Activated CD8-positive, alpha-beta memory T cell treated with anti-CD3 and anti-CD28 coated beads for 1 hour (primary cell): ENCODE results near the gene BCAM.
"Not testable (repeated sequence)": the region's sequence is repeated elsewhere in the genome, so short reads cannot be mapped to it uniquely, and the experiment has no call there.

Experiments used
- DNase-seq, 2 donors: peaks; one replicate each; pipeline ENCODE4 v3.0.0-alpha.2; 2020; ENCODE audit warnings: low read depth in 1 of 2; ENCODE audit errors: extremely low read depth in 1 of 2

BCAM gene

DNA sequence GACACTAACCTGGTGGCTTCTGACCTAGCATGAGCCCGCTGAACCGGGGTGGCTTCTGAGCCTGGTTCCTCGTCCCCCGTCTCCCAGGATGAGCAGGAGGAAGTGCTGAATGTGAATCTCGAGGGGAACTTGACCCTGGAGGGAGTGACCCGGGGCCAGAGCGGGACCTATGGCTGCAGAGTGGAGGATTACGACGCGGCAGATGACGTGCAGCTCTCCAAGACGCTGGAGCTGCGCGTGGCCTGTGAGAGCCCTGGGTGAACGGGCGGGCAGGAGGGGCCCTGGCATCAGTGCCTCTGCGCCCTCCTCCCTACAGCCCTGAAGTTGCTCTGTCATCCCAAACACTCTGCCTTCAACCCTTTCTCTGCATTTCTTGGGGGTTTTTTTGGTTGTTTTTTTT, 5.6 kb downstream of the BCAM start:
- DNase-seq: no peak

- no peak for DNase-seq
These were observed 7.4 kb downstream of the BCAM start for GRCh38 chr19:44816301-44816700.

GRCh38 chr19:44817725-44818465, 9.0 kb downstream of the BCAM start:
- no peak for DNase-seq

GRCh38 chr19:44818466-44819031, 9.6 kb downstream of the BCAM start:
- DNase-seq: no peak

- no peak for DNase-seq
These were observed 10.4 kb downstream of the BCAM start for GRCh38 chr19:44819246-44819832.

DNA sequence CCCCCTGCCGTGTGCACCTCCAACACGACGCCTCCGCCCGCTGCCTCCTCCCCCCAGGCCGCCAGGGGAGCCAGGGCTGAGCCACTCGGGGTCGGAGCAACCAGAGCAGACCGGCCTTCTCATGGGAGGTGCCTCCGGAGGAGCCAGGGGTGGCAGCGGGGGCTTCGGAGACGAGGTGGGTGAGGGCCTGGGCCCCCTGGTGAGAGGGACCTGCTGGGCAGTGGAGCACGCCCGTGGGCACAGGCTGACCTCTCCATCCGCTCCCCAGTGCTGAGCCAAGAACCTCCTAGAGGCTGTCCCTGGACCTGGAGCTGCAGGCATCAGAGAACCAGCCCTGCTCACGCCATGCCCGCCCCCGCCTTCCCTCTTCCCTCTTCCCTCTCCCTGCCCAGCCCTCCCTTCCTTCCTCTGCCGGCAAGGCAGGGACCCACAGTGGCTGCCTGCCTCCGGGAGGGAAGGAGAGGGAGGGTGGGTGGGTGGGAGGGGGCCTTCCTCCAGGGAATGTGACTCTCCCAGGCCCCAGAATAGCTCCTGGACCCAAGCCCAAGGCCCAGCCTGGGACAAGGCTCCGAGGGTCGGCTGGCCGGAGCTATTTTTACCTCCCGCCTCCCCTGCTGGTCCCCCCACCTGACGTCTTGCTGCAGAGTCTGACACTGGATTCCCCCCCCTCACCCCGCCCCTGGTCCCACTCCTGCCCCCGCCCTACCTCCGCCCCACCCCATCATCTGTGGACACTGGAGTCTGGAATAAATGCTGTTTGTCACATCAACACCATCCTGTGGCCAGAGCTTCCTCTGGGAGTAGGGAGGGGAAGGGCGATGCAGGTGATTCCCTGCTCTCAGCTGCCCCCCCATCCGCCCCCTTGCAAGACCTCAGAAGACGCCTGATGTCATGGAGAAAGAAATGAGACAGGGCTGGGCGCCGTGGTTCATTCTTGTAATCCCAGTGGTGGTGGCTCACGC, 12.0 kb downstream of the BCAM start:
- no peak for DNase-seq

GRCh38 chr19:44822177-44822576, 13.3 kb downstream of the BCAM start:
- no peak for DNase-seq

GRCh38 chr19:44822670-44823372, 13.9 kb downstream of the BCAM start:
- DNase-seq: no peak

GRCh38 chr19:44823373-44823698, 14.4 kb downstream of the BCAM start:
- no peak for DNase-seq

DNA sequence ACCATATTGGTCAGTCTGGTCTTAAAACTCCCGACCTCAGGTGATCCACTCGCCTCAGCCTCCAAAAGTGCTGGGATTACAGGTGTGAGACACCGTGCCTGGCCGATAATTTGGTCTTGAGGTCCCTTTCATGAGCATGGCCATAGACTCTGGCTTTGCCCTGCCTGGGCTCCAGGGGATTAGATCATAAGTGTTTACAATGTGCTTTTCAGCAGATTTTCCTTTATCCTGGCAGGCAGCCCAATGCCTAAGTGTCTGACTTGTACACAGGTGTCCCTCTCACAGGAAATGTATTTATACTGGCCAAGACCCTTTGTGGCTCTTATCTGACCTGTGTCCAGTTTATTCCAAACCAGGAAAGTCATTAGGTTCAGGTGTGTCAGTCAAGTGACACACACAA, 15.9 kb downstream of the BCAM start:
- no peak for DNase-seq

- DNase-seq: not testable (repeated sequence)
These were observed 24.0 kb downstream of the BCAM start for GRCh38 chr19:44832875-44833274.

- not testable (repeated sequence) for DNase-seq
These were observed 25.5 kb downstream of the BCAM start for GRCh38 chr19:44834399-44834798.

DNA sequence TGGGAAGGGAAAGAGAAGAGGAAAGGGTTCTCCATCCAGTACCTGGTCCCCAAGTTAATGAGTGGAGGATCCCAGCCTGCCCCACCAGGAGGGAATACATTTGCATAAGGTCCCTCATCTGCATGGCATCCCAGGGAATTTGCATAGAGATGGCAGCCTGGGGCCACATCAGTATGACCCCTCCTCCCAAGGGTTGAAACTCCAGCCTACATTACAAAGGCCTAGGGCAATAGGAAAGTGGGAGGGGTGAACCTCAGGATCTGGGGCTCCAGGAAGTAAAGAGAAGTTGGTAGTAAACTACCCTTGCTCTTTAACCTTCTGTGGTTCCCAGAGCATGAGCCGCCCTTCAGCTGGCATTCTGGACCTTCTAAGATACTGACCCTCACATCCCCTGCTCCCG, 30.4 kb downstream of the BCAM start:
- no peak for DNase-seq

DNA sequence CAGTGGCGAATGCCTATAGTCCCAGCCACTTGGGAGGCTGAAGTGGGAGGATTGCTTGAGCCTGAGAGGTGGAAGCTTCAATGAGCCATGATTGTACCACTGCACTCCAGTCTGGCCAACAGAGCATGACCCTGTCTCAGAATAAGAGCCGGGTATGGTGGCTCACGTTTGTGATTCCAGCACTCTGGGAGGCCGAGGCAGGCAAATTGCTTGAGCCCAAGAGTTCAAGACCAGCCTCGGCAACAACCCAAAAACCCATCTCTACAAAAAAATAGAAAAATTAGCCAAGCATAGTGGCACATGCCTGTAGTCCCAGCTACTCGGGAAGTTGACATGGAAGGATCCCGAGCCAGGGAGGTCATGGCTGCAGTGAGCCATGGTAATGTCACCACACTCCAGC, 31.9 kb downstream of the BCAM start:
- DNase-seq: no peak

- no peak for DNase-seq
These were observed 32.3 kb downstream of the BCAM start for GRCh38 chr19:44841231-44841630.

DNA sequence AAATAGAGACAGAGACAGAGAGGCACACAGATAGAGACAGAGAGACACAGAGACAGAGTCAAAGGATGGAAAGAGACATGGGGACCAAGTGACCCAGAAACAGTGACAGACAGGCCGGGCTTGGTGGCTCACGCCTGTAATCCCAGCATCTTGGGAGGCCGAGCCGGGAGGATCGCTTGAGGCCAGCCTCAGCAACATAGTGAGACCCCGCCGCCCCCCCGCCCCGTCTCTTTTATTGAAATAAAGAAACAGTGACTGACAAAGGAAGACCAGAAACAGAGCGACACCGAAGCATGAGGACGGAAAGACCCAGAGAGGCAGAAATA, 36.3 kb downstream of the BCAM start:
- no peak for DNase-seq

- peak; percentile 24 to 52 for DNase-seq
These were observed 36.9 kb downstream of the BCAM start, which contains the start of gene NECTIN2 for GRCh38 chr19:44845612-44846454. TSS of gene NECTIN2 (plus strand) at chr19:44846297. CDS start at chr19:44846526, 229 bp downstream.

- no peak for DNase-seq
These were observed 37.7 kb downstream of the BCAM start for GRCh38 chr19:44846455-44847143.
